ENCODE data around the gene TBC1D1.

The TBC1D1 gene

GRCh38 chr4:38044060-38044459 is 153.2 kb downstream of the TBC1D1 start:
- Histone ChIP-seq H3K4me3 (ENCODE audit: low read depth, low read length, poor library complexity, severe bottlenecking) (no peak overlapping the region), H3F3A (ENCODE audit: insufficient read depth, low read length) (no peaks in the 10 kb centered on the region), H2AFZ (ENCODE audit: low read length) (no peak overlapping the region), H3K27me3 (ENCODE audit: insufficient read depth, low read length) (no peaks in the 10 kb centered on the region), H3K4me1 (ENCODE audit: insufficient read depth, low read length, severe bottlenecking) (no peaks in the 10 kb centered on the region), H3K36me3 (ENCODE audit: insufficient read depth, low read length) (peaks cover 98% of the 10 kb centered on the region), H4K20me1 (ENCODE audit: insufficient read depth, low read length) (no peaks in the 10 kb centered on the region), H3K27ac (ENCODE audit: low read depth, low read length, poor library complexity, severe bottlenecking) (no peak overlapping the region), H3K9ac (ENCODE audit: low read length) (no peak overlapping the region), H3K4me2 (ENCODE audit: low read length) (no peak overlapping the region), H3K79me2 (ENCODE audit: insufficient read depth, low read length) (no peaks in the 10 kb centered on the region), H3K9me2 (ENCODE audit: low read depth, low read length) (no peaks in the 10 kb centered on the region), H3K9me3 (ENCODE audit: low read length) (no peaks in the 10 kb centered on the region)
- TF ChIP-seq EZH2 (IDR thresholded peaks at IDR 0.05; ENCODE audit: borderline replicate concordance, low read length): no peak
- TF ChIP-seq, protein P1, sequence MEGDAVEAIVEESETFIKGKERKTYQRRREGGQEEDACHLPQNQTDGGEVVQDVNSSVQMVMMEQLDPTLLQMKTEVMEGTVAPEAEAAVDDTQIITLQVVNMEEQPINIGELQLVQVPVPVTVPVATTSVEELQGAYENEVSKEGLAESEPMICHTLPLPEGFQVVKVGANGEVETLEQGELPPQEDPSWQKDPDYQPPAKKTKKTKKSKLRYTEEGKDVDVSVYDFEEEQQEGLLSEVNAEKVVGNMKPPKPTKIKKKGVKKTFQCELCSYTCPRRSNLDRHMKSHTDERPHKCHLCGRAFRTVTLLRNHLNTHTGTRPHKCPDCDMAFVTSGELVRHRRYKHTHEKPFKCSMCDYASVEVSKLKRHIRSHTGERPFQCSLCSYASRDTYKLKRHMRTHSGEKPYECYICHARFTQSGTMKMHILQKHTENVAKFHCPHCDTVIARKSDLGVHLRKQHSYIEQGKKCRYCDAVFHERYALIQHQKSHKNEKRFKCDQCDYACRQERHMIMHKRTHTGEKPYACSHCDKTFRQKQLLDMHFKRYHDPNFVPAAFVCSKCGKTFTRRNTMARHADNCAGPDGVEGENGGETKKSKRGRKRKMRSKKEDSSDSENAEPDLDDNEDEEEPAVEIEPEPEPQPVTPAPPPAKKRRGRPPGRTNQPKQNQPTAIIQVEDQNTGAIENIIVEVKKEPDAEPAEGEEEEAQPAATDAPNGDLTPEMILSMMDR (IDR thresholded peaks at IDR 0.05; ENCODE audit: low read length): no peak

DNA sequence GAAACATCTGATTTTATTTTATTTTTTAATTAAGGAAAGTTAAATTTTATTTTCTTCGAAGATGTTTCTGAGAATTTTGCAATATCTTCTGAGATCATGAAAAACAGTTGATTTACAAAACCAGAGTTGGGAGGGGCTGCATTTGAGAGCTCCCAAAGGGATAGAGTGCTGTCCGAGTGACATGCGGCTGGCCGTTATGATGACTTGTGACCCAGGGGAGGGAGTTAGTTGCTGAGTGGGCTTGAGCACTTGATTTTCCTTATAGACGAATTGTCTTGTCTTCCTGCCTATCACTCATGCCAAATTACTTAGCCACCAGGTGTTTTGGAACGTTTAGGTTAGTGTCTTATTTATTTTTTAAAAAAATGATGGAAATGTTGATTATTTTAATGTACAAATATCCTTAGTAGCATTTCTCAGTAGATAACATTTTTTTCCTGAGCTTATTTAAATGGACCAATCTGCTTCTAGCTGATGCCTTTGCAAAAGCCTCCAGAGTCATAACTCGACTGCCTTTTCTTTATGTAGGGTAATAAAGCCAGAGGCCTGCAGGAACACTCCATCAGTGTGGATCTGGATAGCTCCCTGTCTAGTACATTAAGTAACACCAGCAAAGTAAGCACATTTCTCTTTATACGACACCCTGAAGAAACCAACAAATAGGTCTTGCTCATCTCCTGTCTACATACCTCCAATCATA is 154.6 kb downstream of the TBC1D1 start:
- Histone ChIP-seq H3K27me3 (ENCODE audit: insufficient read depth, low read length) (no peaks in the 10 kb centered on the region), H3K79me2 (ENCODE audit: insufficient read depth, low read length) (no peaks in the 10 kb centered on the region), H3K4me3 (ENCODE audit: low read depth, low read length, poor library complexity, severe bottlenecking) (no peak overlapping the region), H3K9me2 (ENCODE audit: low read depth, low read length) (no peaks in the 10 kb centered on the region), H2AFZ (ENCODE audit: low read length) (no peak overlapping the region), H3K9me3 (ENCODE audit: low read length) (no peaks in the 10 kb centered on the region), H3F3A (ENCODE audit: insufficient read depth, low read length) (no peaks in the 10 kb centered on the region), H3K4me2 (ENCODE audit: low read length) (no peak overlapping the region), H3K4me1 (ENCODE audit: insufficient read depth, low read length, severe bottlenecking) (no peaks in the 10 kb centered on the region), H4K20me1 (ENCODE audit: insufficient read depth, low read length) (no peaks in the 10 kb centered on the region), H3K36me3 (ENCODE audit: insufficient read depth, low read length) (peaks cover 98% of the 10 kb centered on the region), H3K9ac (ENCODE audit: low read length) (no peak overlapping the region), H3K27ac (ENCODE audit: low read depth, low read length, poor library complexity, severe bottlenecking) (no peak overlapping the region)
- TF ChIP-seq, protein P1 (IDR thresholded peaks at IDR 0.05; ENCODE audit: low read length): no peak
- TF ChIP-seq EZH2 (IDR thresholded peaks at IDR 0.05; ENCODE audit: borderline replicate concordance, low read length): no peak

DNA sequence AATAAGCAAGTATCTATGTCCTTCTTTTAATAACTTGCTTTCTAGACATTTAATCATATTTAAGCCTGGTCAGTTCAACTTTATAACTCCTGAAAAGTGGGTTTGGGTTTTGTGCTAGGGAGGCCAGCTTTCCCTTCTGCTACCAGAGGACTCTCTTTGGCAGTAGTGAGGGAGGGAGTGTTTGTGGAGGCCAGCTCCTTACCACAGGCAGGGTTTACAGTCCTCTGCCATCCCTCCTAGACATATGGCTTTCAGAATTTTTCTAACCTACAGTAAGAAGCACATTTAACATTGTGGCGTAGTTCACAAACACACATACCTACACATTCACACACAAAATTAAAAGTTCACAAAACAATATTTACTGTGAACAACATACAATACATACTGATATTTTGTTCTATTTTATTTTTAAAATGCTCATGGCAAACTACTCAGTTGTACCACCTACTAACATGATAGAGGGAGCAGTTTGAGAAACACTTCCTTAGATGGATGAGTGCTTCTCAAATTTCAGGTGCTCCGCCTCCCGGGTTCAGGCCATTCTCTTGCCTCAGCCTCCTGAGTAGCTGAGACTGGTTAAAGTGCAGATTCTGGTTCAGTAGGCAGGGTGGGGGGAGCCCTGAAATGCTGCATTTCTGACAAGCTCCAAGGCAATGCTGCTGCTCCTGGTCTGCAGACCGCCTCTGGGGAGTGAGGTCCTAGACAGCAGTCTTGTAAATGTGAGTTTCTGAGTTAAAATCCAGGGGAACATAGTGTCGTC is 156.0 kb downstream of the TBC1D1 start:
- H3K79me2 ChIP-seq (ENCODE audit: insufficient read depth, low read length): no peaks in the 10 kb centered on the region
- H3K27ac ChIP-seq (ENCODE audit: low read depth, low read length, poor library complexity, severe bottlenecking): no peak overlapping the region
- H3K9me2 ChIP-seq (ENCODE audit: low read depth, low read length): no peaks in the 10 kb centered on the region
- no peaks in the 10 kb centered on the region for H3F3A ChIP-seq (ENCODE audit: insufficient read depth, low read length)
- no peak overlapping the region for H3K9ac ChIP-seq (ENCODE audit: low read length)
- H3K36me3 ChIP-seq (ENCODE audit: insufficient read depth, low read length): peaks cover 98% of the 10 kb centered on the region
- no peak overlapping the region for H3K4me3 ChIP-seq (ENCODE audit: low read depth, low read length, poor library complexity, severe bottlenecking)
- no peaks in the 10 kb centered on the region for H3K9me3 ChIP-seq (ENCODE audit: low read length)
- no peaks in the 10 kb centered on the region for H3K4me1 ChIP-seq (ENCODE audit: insufficient read depth, low read length, severe bottlenecking)
- no peak overlapping the region for H3K4me2 ChIP-seq (ENCODE audit: low read length)
- no peak for TF ChIP-seq EZH2 (IDR thresholded peaks at IDR 0.05; ENCODE audit: borderline replicate concordance, low read length)
- H2AFZ ChIP-seq (ENCODE audit: low read length): no peak overlapping the region
- no peaks in the 10 kb centered on the region for H3K27me3 ChIP-seq (ENCODE audit: insufficient read depth, low read length)
- H4K20me1 ChIP-seq (ENCODE audit: insufficient read depth, low read length): no peaks in the 10 kb centered on the region
